Osteocyte (in vitro differentiated cells): Measurements from ENCODE around the gene GMCL2. TPM values are rescaled to one million over a fixed set of nuclear protein-coding genes. Genes with fewer than 3 reads are reported as not detected.

Experiments used
- DNase-seq: peaks from one replicate; pipeline ENCODE4 v3.0.0; 2021; ENCODE audit warnings: mixed read lengths; ENCODE audit not compliant: unreplicated experiment; ENCODE audit errors: extremely low spot score
- H3K27ac Mint-ChIP-seq: one replicate; pipeline ENCODE4 v1.8.0; 2021; ENCODE audit warnings: mild to moderate bottlenecking, mixed read lengths; ENCODE audit not compliant: unreplicated experiment
- H3K27me3 Mint-ChIP-seq: one replicate; pipeline ENCODE4 v1.8.0; 2021; ENCODE audit warnings: mixed read lengths; ENCODE audit not compliant: unreplicated experiment
- H3K36me3 Mint-ChIP-seq: one replicate; pipeline ENCODE4 v1.8.0; 2021; ENCODE audit warnings: mixed read lengths; ENCODE audit not compliant: unreplicated experiment
- H3K4me1 Mint-ChIP-seq: one replicate; pipeline ENCODE4 v1.8.0; 2021; ENCODE audit warnings: mixed read lengths; ENCODE audit not compliant: unreplicated experiment
- H3K4me3 Mint-ChIP-seq: one replicate; pipeline ENCODE4 v1.8.0; 2021; ENCODE audit warnings: mild to moderate bottlenecking, moderate library complexity, mixed read lengths; ENCODE audit not compliant: unreplicated experiment
- H3K9me3 Mint-ChIP-seq: one replicate; pipeline ENCODE4 v1.8.0; 2021; ENCODE audit warnings: mixed read lengths; ENCODE audit not compliant: unreplicated experiment
- CTCF ChIP-seq: fragments of 200-600 bp; sonication (generic); IDR thresholded peaks from 2 replicates; pipeline ENCODE4 v1.5.0; 2021; ENCODE audit warnings: antibody characterized with exemption, mild to moderate bottlenecking, moderate library complexity
- total RNA-seq: library from RNA; stranded (reverse); gene quantifications from 2 replicates; pipeline ENCODE4 v1.2.1, GENCODE V29; 2021

Gene GMCL2
- total RNA-seq, 1 donor from 2014 or later: not detected

DNA sequence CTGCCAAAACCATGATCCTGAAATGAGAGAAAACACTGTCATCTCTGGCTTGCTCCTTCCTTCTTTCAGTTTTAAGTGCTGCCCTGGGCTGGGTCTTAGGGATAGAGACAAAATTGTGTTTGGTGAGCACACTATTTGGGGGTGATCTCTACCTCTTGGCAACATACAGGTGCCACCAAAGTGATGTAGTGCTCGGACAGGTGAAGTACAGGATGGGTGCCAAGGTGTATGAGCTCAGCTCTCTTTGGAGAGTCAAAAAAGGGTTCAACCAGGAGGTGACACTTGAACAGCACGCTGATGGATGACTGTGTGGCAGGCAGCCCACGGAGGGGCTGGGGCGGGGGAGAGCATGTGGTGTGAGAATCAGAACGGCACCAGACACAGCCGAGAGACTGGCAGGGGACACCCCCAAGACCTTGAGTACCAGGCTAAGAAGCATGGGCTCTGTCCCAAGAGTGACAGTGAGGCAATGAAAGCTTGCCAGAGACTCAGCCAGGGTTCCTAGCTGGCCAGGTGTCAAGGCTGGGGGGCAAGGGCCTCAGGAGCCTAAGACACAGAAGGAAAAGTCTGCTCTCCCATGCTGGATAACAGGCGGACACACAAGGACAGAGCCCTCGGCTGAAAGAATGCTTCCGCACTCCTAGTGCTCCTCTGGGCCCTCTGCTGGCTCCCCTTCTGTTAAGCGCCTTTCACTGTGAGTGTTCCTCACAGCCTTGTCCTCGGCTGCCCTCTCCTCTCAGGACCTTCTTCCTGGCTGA, 36.0 kb downstream of the GMCL2 start:
- peak overlapping the region; percentile 31 for H3K27ac Mint-ChIP-seq
- H3K27me3 Mint-ChIP-seq: no peaks in the 10 kb centered on the region
- peaks cover 18% of the 10 kb centered on the region for H3K4me1 Mint-ChIP-seq
- TF ChIP-seq CTCF: no peak
- peak overlapping the region; percentile 44 for H3K4me3 Mint-ChIP-seq
- H3K36me3 Mint-ChIP-seq: peaks cover 21% of the 10 kb centered on the region
- H3K9me3 Mint-ChIP-seq: no peaks in the 10 kb centered on the region
- DNase-seq: no peak

DNA sequence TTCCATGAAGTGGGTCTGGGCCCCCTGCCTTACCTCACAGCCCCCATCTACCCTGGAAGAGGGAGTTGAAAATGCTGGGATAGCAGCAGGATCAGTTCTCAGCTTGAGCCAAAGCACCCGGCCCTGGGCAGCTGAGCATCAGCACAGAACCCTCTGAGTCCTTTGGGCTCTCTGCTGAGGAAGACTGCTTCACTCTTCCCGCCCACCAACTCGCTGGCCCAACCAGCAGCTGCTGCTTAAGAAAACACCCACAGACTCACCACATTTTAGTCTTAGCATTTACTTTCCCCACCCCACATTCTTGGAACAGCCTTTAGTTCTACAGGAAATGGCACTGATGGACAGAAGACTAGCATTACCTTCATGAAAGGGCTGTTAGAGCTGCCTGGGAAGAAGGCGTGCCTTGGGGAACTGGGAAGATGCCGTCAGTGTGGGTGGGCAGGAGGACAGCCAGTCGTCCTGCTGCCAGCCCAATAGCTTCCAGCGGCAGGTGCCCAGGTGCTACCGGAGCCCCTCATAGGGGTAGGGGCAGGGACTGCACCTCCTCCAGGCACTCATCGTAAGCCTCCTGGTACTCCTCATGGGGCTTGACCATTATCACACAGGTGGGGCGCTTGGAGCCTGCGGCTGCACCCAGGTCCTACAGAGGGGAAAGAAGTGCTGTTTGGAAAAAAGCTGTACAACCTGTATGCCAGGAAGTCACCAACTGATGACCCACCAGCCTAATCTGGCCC, 37.8 kb downstream of the GMCL2 start:
- H3K4me1 Mint-ChIP-seq: peaks cover 18% of the 10 kb centered on the region
- no peak for DNase-seq
- no peaks in the 10 kb centered on the region for H3K27me3 Mint-ChIP-seq
- TF ChIP-seq CTCF: no peak
- no peak overlapping the region for H3K27ac Mint-ChIP-seq
- H3K4me3 Mint-ChIP-seq: no peak overlapping the region
- peaks cover 28% of the 10 kb centered on the region for H3K36me3 Mint-ChIP-seq
- H3K9me3 Mint-ChIP-seq: no peaks in the 10 kb centered on the region

DNA sequence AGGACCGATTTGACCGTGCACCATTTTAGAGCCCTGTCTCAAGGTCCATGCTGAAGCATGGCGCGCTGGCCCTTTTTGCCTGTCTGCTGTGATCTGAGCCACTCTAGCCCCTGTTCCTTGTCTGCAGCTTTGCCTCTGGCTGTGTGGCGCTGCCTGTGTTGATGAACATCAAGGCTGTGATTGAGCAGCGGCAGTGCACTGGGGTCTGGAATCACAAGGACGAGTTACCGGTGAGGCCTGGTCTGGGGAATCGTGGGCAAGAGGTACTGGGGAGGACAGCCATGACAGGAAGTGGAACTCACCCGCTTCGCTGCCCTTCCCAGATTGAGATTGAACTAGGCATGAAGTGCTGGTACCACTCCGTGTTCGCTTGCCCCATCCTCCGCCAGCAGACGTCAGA, 39.8 kb downstream of the GMCL2 start:
- no peak overlapping the region for H3K4me3 Mint-ChIP-seq
- TF ChIP-seq CTCF: no peak
- H3K27me3 Mint-ChIP-seq: no peaks in the 10 kb centered on the region
- H3K4me1 Mint-ChIP-seq: peaks cover 4% of the 10 kb centered on the region
- H3K27ac Mint-ChIP-seq: no peak overlapping the region
- no peak for DNase-seq
- H3K9me3 Mint-ChIP-seq: no peaks in the 10 kb centered on the region
- H3K36me3 Mint-ChIP-seq: peaks cover 40% of the 10 kb centered on the region

DNA sequence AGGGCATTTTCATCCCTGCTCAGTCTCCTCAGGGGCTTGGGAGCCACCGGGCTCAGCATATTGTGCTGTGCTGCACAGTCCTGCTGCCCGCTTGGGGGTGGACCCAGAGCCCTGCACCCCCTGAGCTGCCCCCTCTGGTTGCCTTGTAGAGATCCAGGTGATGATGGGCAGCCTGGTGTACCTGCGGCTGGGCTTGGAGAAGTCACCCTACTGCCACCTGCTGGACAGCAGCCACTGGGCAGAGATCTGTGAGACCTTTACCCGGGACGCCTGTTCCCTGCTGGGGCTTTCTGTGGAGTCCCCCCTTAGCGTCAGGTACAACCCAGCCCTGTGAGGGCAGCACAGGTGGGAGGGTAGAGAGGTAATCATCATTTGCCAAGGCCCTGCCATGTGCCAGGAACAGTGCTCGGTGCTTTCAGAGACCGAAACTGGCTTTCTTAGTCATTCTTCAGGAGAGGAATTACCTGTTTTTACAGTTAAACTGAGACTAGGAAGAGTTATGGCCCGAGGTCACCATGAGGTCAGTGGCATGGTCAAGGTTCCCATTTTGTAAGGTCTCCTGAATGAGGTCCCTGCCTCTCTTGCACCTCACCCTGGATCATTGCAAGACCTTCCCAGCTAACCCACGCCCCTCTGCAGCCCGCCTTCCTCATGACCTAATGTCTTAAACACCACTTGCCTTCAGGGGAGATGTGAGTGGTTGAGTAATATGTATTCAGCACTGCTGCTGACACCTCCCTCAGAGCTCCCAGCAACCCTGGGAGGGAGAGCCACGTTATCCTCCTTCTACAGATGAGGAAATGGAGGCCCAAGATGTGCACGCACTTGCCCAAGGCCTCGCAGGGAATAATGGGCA, 41.0 kb downstream of the GMCL2 start:
- DNase-seq: no peak
- Mint-ChIP-seq H3K9me3 (no peaks in the 10 kb centered on the region), H3K4me3 (no peak overlapping the region), H3K27me3 (no peaks in the 10 kb centered on the region), H3K27ac (no peak overlapping the region), H3K4me1 (no peaks in the 10 kb centered on the region), H3K36me3 (peaks cover 40% of the 10 kb centered on the region)
- peak; percentile 75 for TF ChIP-seq CTCF
